ENCODE measurements around the gene MAT2B. TPM values are rescaled to one million over a fixed set of nuclear protein-coding genes. Genes with fewer than 3 reads are reported as not detected.

MAT2B gene
- total RNA-seq, 1 donor from 2014 or later: 44.6 TPM

GRCh38 chr5:163504079-163504931 lies 1.1 kb upstream of the MAT2B start:
- Mint-ChIP-seq H3K27ac (peak overlapping the region; percentile 94), H3K4me1 (peaks cover 54% of the 10 kb centered on the region), H3K36me3 (no peaks in the 10 kb centered on the region), H3K9me3 (no peaks in the 10 kb centered on the region), H3K27me3 (ENCODE audit: low read depth) (no peaks in the 10 kb centered on the region), H3K4me3 (peak overlapping the region; percentile 90)
- no peak for TF ChIP-seq CTCF (IDR thresholded peaks at IDR 0.05; ENCODE audit: unreplicated experiment)
- no peak for DNase-seq (ENCODE audit: low spot score in 2 of 2, unreplicated experiment in 2 of 2)

- DNase-seq (ENCODE audit: low spot score in 2 of 2, unreplicated experiment in 2 of 2): no peak
- TF ChIP-seq CTCF (IDR thresholded peaks at IDR 0.05; ENCODE audit: unreplicated experiment): no peak
- no peaks in the 10 kb centered on the region for H3K27me3 Mint-ChIP-seq (ENCODE audit: low read depth)
- H3K4me1 Mint-ChIP-seq: peaks cover 61% of the 10 kb centered on the region
- no peaks in the 10 kb centered on the region for H3K36me3 Mint-ChIP-seq
- peak overlapping the region; percentile 94 for H3K27ac Mint-ChIP-seq
- no peaks in the 10 kb centered on the region for H3K9me3 Mint-ChIP-seq
- peak overlapping the region; percentile 90 for H3K4me3 Mint-ChIP-seq
Measured at GRCh38 chr5:163505049-163505367, 411 bp upstream of the MAT2B start.

GRCh38 chr5:163506095-163506457 lies 657 bp downstream of the MAT2B start:
- no peak for DNase-seq (ENCODE audit: low spot score in 2 of 2, unreplicated experiment in 2 of 2)
- no peak for TF ChIP-seq CTCF (IDR thresholded peaks at IDR 0.05; ENCODE audit: unreplicated experiment)
- Mint-ChIP-seq H3K27me3 (ENCODE audit: low read depth) (no peaks in the 10 kb centered on the region), H3K36me3 (no peaks in the 10 kb centered on the region), H3K4me3 (peak overlapping the region; percentile 90), H3K4me1 (peaks cover 67% of the 10 kb centered on the region), H3K9me3 (no peaks in the 10 kb centered on the region), H3K27ac (peak overlapping the region; percentile 94)

GRCh38 chr5:163506726-163507125 lies 1.3 kb downstream of the MAT2B start:
- TF ChIP-seq CTCF (IDR thresholded peaks at IDR 0.05; ENCODE audit: unreplicated experiment): no peak
- H3K4me3 Mint-ChIP-seq: peak overlapping the region; percentile 90
- H3K27ac Mint-ChIP-seq: peak overlapping the region; percentile 94
- DNase-seq (ENCODE audit: low spot score in 2 of 2, unreplicated experiment in 2 of 2): no peak
- H3K27me3 Mint-ChIP-seq (ENCODE audit: low read depth): no peaks in the 10 kb centered on the region
- H3K36me3 Mint-ChIP-seq: no peaks in the 10 kb centered on the region
- no peaks in the 10 kb centered on the region for H3K9me3 Mint-ChIP-seq
- H3K4me1 Mint-ChIP-seq: peaks cover 69% of the 10 kb centered on the region

- Mint-ChIP-seq H3K4me1 (peaks cover 69% of the 10 kb centered on the region), H3K27me3 (ENCODE audit: low read depth) (no peaks in the 10 kb centered on the region), H3K4me3 (peak overlapping the region; percentile 55), H3K27ac (peak overlapping the region; percentile 96), H3K36me3 (peaks cover 10% of the 10 kb centered on the region), H3K9me3 (no peaks in the 10 kb centered on the region)
- no peak for TF ChIP-seq CTCF (IDR thresholded peaks at IDR 0.05; ENCODE audit: unreplicated experiment)
- no peak for DNase-seq (ENCODE audit: low spot score in 2 of 2, unreplicated experiment in 2 of 2)
Measured at GRCh38 chr5:163508753-163509152, 3.3 kb downstream of the MAT2B start.
